Effector CD8-positive, alpha-beta T cell (primary cell): ENCODE results near the gene CPS1.

Experiments used
- DNase-seq: peaks from one replicate; lab custom pipeline; 2025; lab: John Stamatoyannopoulos, UW

CPS1 gene

GRCh38 chr2:210546424-210547208 is 9.8 kb upstream of the CPS1 start:
- DNase-seq: no peak

GRCh38 chr2:210548031-210548430 is 8.4 kb upstream of the CPS1 start:
- no peak for DNase-seq

GRCh38 chr2:210548878-210549384 is 7.5 kb upstream of the CPS1 start:
- DNase-seq: no peak

DNA sequence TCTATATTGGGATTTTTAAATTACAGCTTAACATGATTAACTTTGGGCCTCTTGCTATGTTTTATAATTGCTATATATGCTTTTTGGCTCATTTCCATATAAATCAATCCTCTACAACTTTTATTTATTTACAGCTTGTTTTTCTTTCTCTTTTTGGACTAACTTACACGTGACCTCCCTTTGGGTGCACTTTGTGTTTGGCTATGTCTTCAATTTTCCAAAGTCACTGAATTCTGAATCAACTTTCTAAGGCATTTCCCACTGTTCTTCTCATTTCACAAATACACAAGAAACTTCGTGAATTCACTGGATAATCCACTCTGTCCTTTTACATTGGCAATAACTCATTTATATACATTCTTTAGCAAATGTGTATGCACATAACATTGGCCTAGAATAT is 5.4 kb upstream of the CPS1 start:
- no peak for DNase-seq

GRCh38 chr2:210553373-210553772 is 3.0 kb upstream of the CPS1 start:
- DNase-seq: no peak

DNA sequence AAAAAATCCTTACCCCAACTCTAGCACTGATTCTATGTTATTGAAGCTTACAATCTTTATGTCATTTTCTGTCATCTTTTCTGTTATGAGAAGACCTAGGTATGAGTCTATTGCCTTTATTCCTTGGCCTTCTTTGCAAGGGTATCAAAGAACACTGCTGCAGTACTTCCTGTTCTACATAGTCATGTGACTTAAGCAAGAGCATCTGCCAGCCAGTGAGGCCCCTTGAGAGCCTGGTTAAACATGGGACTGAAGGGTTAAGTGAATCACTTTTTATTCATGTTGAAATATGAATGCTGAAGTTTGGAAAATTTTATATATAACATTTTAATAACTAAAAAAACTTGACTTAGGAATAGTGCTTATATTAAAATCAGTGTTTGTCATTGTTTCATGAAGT is 844 bp upstream of the CPS1 start:
- no peak for DNase-seq

- DNase-seq: no peak
Observed at GRCh38 chr2:210557721-210558120, 1.3 kb downstream of the CPS1 start.

DNA sequence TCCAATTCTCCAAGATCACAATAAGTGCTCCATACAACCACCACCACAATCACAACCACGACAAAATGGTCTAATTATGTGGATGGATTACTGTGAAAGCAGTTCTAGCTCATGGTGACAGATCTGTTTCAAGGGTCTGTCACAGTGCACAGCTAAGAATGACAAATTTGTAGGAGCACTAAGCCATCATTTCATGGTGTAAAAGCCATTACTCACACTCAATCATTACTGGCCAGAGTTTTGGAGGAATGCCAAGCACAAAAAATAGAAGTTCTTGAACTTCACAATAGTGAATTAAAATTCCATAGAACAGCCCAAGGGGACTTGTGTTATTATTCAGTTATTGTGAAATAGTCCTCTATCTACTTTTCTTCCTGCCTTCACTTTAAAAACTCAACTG is 2.3 kb downstream of the CPS1 start:
- DNase-seq: no peak

DNA sequence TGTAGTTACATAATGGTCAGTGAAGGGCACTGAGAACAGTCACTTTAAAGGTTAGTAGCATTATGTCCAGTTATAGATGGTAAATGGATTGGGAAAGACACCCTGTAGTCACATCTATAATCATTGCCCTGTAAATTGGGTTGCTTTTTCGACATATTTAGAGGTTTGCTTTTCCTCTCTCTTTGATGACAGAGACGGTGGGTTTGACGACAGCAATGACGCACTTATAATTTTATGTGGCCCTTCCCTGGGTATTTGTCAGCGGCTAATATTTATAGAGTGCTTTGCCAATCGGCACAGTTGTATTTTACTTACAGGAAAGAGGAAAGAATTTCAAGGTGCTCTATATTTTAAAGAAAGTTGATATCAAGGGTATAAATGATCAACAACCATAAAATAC is 2.8 kb downstream of the CPS1 start:
- no peak for DNase-seq

- DNase-seq: no peak
Observed at GRCh38 chr2:210561475-210561874, 5.1 kb downstream of the CPS1 start.

GRCh38 chr2:210562091-210562490 is 5.7 kb downstream of the CPS1 start:
- no peak for DNase-seq

DNA sequence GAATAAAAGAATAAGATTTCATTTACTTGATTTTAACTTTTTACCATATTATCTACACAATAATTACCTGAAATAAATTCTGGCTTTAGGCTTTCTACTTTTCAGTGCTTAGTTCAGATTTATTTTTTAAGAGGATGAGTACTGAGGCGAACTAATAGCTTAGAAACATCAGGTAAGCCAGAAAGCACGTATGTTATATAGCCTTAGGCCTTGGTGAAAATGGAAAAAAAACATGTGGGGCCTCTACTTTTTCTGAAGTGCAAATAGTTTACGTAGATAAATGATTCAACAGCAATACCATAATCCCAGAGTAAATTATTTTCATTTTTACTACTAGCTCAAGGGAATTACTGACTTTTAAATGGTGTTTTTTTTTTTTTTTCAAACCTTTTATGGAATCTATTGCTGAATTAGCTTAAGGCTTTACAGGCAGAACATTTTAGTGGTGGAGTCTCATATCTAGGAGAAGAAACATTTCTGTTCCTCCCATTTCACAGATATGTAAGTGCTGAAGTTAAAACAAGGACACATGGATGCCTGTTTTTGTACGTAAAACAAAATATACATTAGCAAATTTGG is 6.2 kb downstream of the CPS1 start:
- DNase-seq: no peak

GRCh38 chr2:210567279-210567678 is 10.9 kb downstream of the CPS1 start:
- no peak for DNase-seq

GRCh38 chr2:210568108-210568507 is 11.7 kb downstream of the CPS1 start:
- DNase-seq: no peak

DNA sequence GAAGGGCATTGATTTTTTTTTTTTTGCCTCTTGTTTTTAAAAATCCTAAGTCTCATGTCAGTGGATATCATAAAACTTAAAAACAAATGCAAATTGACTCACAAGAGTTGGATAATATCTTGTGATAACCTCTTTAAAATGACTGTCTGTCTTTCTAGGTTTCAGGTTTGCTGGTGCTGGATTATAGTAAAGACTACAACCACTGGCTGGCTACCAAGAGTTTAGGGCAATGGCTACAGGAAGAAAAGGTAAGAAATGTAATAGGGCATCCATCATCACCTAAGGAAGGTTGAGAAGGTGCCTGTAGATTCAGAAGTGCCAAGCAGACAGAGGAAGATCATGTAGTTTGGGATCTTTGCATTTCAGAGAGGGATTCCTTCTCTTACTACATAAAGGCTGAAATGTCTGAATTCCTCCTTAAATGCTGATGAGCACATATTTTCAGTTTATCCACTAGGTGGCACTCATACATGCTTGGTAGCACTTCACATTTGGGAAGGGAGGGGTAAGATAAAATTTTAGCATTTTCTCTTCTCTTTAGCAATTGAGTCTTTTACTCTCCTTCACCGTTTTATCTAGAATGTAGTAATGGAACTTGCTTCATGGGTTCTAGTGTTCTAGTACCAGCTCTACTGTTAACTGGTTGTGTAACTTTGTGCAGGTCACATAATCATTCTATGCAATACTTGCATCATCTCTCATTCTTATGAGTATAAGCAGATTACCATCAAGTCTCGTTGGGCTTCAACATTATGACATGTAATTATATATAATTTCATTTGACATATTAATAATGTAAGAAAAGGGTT is 21.1 kb downstream of the CPS1 start:
- DNase-seq: no peak

GRCh38 chr2:210584834-210585233 is 28.4 kb downstream of the CPS1 start:
- DNase-seq: no peak

- DNase-seq: no peak
Observed at GRCh38 chr2:210586381-210586780, 30.0 kb downstream of the CPS1 start.

- DNase-seq: no peak
Observed at GRCh38 chr2:210591663-210592062, 35.3 kb downstream of the CPS1 start.

- DNase-seq: no peak
Observed at GRCh38 chr2:210592726-210593125, 36.3 kb downstream of the CPS1 start.

DNA sequence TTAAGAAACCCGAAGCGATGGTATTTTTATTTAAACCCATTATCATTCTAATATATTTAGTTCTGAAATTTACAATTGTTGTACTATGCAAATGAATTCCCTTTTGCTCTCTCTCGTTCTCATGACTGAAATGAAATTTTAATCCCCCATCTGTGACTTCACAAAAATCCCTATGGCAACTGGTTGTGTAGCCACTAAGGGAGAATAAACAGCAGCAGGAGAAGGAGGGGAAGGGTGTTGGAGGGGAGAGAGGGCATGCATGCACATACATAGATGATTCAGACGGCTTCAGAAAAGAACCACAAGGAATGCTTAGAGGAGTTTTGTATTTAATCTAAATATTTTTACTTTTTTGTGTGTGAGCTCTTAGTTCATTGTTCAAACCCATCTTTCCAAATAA is 36.8 kb downstream of the CPS1 start:
- no peak for DNase-seq

- no peak for DNase-seq
Observed at GRCh38 chr2:210598219-210598618, 41.8 kb downstream of the CPS1 start.

- DNase-seq: no peak
Observed at GRCh38 chr2:210599476-210599875, 43.1 kb downstream of the CPS1 start.

DNA sequence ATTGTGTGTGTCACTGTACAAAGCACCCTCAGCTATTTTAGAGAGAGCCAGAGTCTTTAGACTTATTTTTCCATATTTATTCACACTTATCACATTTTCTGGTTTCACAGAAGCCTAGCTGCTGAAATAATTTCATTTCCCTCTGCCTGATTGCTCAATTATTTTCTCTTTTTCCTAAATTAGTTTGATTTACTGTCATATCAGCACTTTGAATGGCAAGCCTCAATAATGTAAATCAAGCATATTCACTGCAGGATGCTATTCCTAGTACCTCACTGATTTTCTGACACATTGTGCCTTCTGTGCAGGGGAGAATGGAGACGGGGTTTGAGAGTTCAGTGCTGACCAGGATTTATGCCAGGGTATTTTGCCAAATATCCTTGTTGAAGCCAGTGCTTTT is 48.3 kb downstream of the CPS1 start:
- no peak for DNase-seq
